Keratinocyte (primary cell): ENCODE measurements around the gene FAM186B. TPM values are rescaled to one million over a fixed set of nuclear protein-coding genes. Genes with fewer than 3 reads are reported as not detected.
A peak's percentile ranks its signal among the peaks of the same experiment; 100 is the strongest.

ENCODE experiments used
- DNase-seq: peaks from one replicate; pipeline ENCODE4 v3.0.0-alpha.2; 2011; ENCODE audit warnings: low read depth, missing footprints, low spot score
- FAIRE-seq: peaks from 2 replicates; lab custom pipeline; 2011; peaks lifted over from hg19 to GRCh38; lab: Jason Lieb, UNC
- H2AFZ ChIP-seq: 2 replicates; pipeline ENCODE4 v1.6.0; 2012; ENCODE audit warnings: low read length, control low read depth, inconsistent platforms; ENCODE audit not compliant: control insufficient read depth
- H3K27ac ChIP-seq: 2 replicates; pipeline ENCODE4 v1.5.1; 2011; ENCODE audit warnings: low read length; ENCODE audit not compliant: control insufficient read depth, insufficient read depth
- H3K27me3 ChIP-seq: 3 replicates; pipeline ENCODE4 v1.6.0; 2011; ENCODE audit warnings: low read length; ENCODE audit not compliant: control insufficient read depth, insufficient read depth; ENCODE audit errors: extremely low read depth
- H3K36me3 ChIP-seq, 2 experiments: 2 replicates in 1 of 2; 3 replicates in 1 of 2; pipeline ENCODE4 v1.5.1; 2011; ENCODE audit warnings: low read length in 2 of 2, mild to moderate bottlenecking in 1 of 2; ENCODE audit not compliant: control insufficient read depth in 2 of 2, insufficient read depth in 2 of 2; ENCODE audit errors: extremely low read depth in 1 of 2
- H3K4me1 ChIP-seq: 3 replicates; pipeline ENCODE4 v1.5.1; 2011; ENCODE audit warnings: low read length; ENCODE audit not compliant: control insufficient read depth, insufficient read depth; ENCODE audit errors: extremely low read depth
- H3K4me2 ChIP-seq: 3 replicates; pipeline ENCODE4 v1.6.0; 2011; ENCODE audit warnings: low read depth, low read length; ENCODE audit not compliant: control insufficient read depth, insufficient read depth; ENCODE audit errors: extremely low read depth
- H3K4me3 ChIP-seq, 3 experiments: fragments of 200-600 bp in 1 of 3; sonication (generic) in 1 of 3; 2 replicates in 2 of 3; 3 replicates in 1 of 3; pipeline ENCODE4 v1.5.1; 2011 to 2016; ENCODE audit warnings: low read length in 3 of 3, mild to moderate bottlenecking in 3 of 3, control low read depth in 2 of 3, inconsistent platforms in 1 of 3, low read depth in 1 of 3, mixed read lengths in 1 of 3, mixed run types in 1 of 3, moderate library complexity in 1 of 3; ENCODE audit not compliant: control insufficient read depth in 2 of 3, insufficient read depth in 2 of 3; ENCODE audit errors: extremely low read depth in 1 of 3
- H3K79me2 ChIP-seq: 2 replicates; pipeline ENCODE4 v1.6.0; 2012; ENCODE audit warnings: low read length; ENCODE audit not compliant: control insufficient read depth, insufficient read depth
- H3K9ac ChIP-seq: 3 replicates; pipeline ENCODE4 v1.6.0; 2011; ENCODE audit warnings: low read length; ENCODE audit not compliant: control insufficient read depth, insufficient read depth; ENCODE audit errors: extremely low read depth
- H3K9me1 ChIP-seq: 3 replicates; pipeline ENCODE4 v1.6.0; 2011; ENCODE audit warnings: low read length; ENCODE audit not compliant: control insufficient read depth, insufficient read depth; ENCODE audit errors: extremely low read depth
- H3K9me3 ChIP-seq: 2 replicates; pipeline ENCODE4 v1.5.1; 2012; ENCODE audit warnings: low read depth, low read length; ENCODE audit not compliant: control insufficient read depth
- H4K20me1 ChIP-seq: 3 replicates; pipeline ENCODE4 v1.6.0; 2011; ENCODE audit warnings: low read length; ENCODE audit not compliant: control insufficient read depth, insufficient read depth; ENCODE audit errors: extremely low read depth
- CTCF ChIP-seq, 3 experiments: IDR thresholded peaks in 1 of 3; conservative IDR thresholded peaks in 1 of 3; optimal IDR thresholded peaks in 1 of 3; 2 replicates in 2 of 3; 3 replicates in 1 of 3; pipeline versions ENCODE3 to v1.5.1; 2011; ENCODE audit warnings: low read length in 3 of 3, mild to moderate bottlenecking in 3 of 3, moderate library complexity in 2 of 3, control low read depth in 1 of 3, inconsistent platforms in 1 of 3; ENCODE audit not compliant: insufficient read depth in 2 of 3; ENCODE audit errors: extremely low read depth in 1 of 3
- EZH2 ChIP-seq: IDR thresholded peaks from one replicate; pipeline ENCODE4 v1.6.1; 2012; ENCODE audit warnings: inconsistent platforms, mild to moderate bottlenecking, low read length, moderate library complexity
- dilution Hi-C: fragments of 300-500 bp; cut with MboI; formaldehyde crosslinking; loops from one replicate; pipeline ENCODE4 v1.7.0; 2020; ENCODE audit warnings: low sequenced_read_pairs; ENCODE audit not compliant: extremely low pct_ligation_motif_present
- polyA plus RNA-seq, 5 experiments: library from polyadenylated mRNA; depleted of rRNA in 3 of 5; stranded (reverse) in 3 of 5; stranded (forward) in 1 of 5; unstranded in 1 of 5; fragments of >200 nt; gene quantifications; 1 replicate in 1 of 5; 2 replicates in 3 of 5; 3 replicates in 1 of 5; pipeline versions ENCODE4 v1.2.1 to v1.2.3, GENCODE V29; 2011 to 2012; ENCODE audit warnings: missing spikeins in 2 of 5, low read depth in 1 of 5, low replicate concordance in 1 of 5

Gene FAM186B
- polyA plus RNA-seq, 1 donor (not counting 4 experiments of a cell fraction or from before 2014, with no cell fraction given): 0.13 TPM

- H4K20me1 ChIP-seq: peaks cover under 1% of the 10 kb centered on the region
- H3K4me1 ChIP-seq: peaks cover 39% of the 10 kb centered on the region
- H2AFZ ChIP-seq: no peak overlapping the region
- H3K4me3 ChIP-seq: no peak overlapping the region
- dilution Hi-C loops: no loop called here
- H3K27ac ChIP-seq: no peak overlapping the region
- DNase-seq (no peak), FAIRE-seq (no peak)
- no peaks in the 10 kb centered on the region for H3K36me3 ChIP-seq
- H3K4me2 ChIP-seq: peak overlapping the region; percentile 44
- no peak overlapping the region for H3K9ac ChIP-seq
- no peak for TF ChIP-seq EZH2
- no peak for TF ChIP-seq CTCF (optimal IDR thresholded peaks at IDR 0.05 in 1 of 3, IDR thresholded peaks at IDR 0.05 in 1 of 3, conservative IDR thresholded peaks at IDR 0.05 in 1 of 3; ENCODE audit: extremely low read depth in 1 of 3, insufficient read depth in 2 of 3, low read length in 3 of 3)
- peaks cover 32% of the 10 kb centered on the region for H3K27me3 ChIP-seq
- H3K9me3 ChIP-seq: no peaks in the 10 kb centered on the region
- H3K9me1 ChIP-seq: no peaks in the 10 kb centered on the region
- no peaks in the 10 kb centered on the region for H3K79me2 ChIP-seq
These were observed 64.1 kb downstream of the FAM186B start for GRCh38 chr12:49541140-49541861.

GRCh38 chr12:49540229-49541139 lies 65.0 kb downstream of the FAM186B start:
- DNase-seq: peak; percentile 66
- TF ChIP-seq EZH2 (no peak), CTCF (optimal IDR thresholded peaks at IDR 0.05 in 1 of 3, IDR thresholded peaks at IDR 0.05 in 1 of 3, conservative IDR thresholded peaks at IDR 0.05 in 1 of 3; ENCODE audit: extremely low read depth in 1 of 3, insufficient read depth in 2 of 3, low read length in 3 of 3) (no peak)
- Histone ChIP-seq H4K20me1 (peaks cover 3% of the 10 kb centered on the region), H3K27ac (no peak overlapping the region), H3K4me2 (peak overlapping the region; percentile 44), H3K4me1 (peaks cover 45% of the 10 kb centered on the region), H3K79me2 (no peaks in the 10 kb centered on the region), H3K9ac (peak overlapping the region; percentile 34), H3K9me1 (no peaks in the 10 kb centered on the region), H3K36me3 (no peaks in the 10 kb centered on the region), H3K4me3 (no peak overlapping the region), H3K9me3 (no peaks in the 10 kb centered on the region), H2AFZ (no peak overlapping the region), H3K27me3 (peaks cover 32% of the 10 kb centered on the region)
- dilution Hi-C loops: no loop called here
- peak; percentile 86 for FAIRE-seq
